HG03354 (cell line): ENCODE measurements around the gene TRIM43.
"Not testable (repeated sequence)": the region's sequence is repeated elsewhere in the genome, so short reads cannot be mapped to it uniquely, and the experiment has no call there.

Experiments
- ATAC-seq: cut with Tn5 transposase; IDR thresholded peaks from one replicate; pipeline ENCODE4 v1.9.1; 2021; ENCODE audit warnings: mild to moderate bottlenecking; ENCODE audit not compliant: unreplicated experiment, poor library complexity, severe bottlenecking

The TRIM43 gene

DNA sequence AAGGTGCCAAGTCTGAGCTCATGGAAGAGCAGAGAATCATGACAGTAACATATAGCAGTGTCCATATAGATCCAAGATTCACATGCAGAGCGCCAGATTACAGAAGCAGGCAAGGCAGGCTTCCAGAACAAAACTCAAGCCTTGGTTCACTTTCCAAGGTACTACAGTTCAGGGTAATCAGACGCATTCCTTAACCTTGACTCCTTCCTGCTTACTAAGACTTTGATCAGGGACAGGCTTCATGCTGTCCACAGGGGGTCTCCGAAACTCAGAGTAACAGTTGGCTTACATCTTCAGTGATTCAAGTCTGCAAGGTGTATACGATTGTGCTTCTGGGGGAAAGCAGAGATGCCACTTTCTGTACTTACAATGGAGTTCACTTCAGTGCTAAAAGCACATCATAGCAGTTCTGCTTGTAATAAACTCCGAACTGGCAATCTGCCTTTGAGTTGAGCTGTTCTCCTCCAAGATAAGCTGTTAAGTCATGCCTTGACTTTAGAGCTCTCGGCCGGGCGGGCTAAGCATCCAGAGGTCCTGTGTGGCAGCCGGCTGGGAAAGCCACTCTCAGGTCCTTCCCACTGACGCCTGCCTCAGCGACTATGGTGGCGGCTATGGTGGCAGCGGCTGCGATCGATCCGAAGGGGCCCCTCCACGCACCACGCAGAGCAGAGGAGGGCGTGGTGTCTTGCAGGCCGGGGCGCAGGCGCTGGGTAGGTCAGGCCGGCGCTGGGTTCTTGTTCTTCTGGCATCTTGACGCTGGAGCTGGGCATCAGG lies 48.9 kb downstream of the TRIM43 start:
- not testable (repeated sequence) for ATAC-seq

DNA sequence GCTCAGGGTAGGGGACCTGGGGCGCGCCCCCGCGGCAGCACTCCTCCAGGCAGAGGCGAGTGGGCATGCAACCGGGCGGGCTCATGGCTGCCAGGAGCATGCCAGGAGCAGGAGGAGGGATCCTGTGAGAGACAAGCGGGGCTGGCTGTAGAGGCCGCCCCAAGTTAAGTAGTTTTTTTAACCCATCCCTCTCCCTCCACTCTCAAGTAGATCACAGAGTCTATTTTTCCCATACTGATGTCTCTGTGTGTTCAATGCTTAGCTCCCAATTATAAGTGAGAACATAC lies 49.4 kb downstream of the TRIM43 start:
- not testable (repeated sequence) for ATAC-seq

DNA sequence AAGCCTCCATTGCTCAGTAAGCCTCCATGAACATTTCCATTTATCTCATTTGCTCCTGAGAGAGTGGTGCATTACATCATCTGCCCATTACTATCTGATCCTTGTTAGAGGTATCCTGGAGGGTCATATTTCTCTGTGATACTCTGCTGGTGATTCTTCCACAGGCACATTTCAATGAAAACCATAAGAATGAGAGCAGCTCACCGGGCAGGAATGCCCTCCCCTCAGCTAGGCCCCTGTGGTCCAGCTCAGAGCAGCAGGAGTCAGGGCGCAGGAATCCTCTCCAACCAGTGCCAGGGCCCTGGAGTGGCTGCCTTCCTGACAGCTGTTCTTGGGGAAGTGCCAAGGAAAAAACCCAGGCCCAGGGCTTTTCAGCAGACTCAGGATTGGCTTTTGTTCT lies 50.0 kb downstream of the TRIM43 start:
- ATAC-seq: not testable (repeated sequence)

DNA sequence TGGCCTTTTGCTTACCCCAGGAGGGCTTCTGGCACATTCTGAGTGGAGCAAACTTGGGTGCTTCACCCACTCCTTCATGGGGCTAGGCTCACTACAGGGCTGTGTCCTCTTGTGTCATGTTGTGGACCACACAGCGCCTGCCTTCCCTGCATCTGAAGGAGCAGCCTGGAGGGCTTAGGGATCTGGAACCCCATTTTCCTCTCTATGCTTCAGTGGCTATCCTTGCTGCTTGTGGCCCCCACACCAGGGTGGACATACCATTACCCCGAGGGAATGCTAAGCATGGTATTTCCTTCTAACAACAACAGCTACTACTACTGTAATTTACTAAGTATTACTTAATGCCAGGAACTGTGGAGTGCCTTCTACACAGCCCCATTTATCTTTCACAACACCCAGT lies 50.6 kb downstream of the TRIM43 start:
- ATAC-seq: not testable (repeated sequence)

DNA sequence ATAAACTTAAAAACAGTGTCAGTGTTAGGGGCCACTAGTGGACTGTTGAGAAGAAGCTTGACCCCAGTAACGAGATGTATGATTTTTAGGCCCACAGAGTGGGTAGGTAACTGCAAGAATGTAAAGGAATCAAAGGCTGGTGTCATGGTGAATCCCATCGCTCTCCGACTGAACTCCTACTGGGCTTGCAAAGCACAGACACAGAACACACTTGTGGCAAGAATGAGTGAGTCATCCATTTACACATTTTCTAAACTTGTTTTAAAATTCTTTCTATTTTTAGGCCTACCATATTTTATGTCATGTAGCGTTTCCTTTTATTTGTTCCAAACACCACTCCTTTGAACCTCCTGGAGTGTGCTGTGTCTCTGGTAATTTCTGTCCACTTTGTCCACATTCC lies 51.1 kb downstream of the TRIM43 start:
- ATAC-seq: not testable (repeated sequence)

DNA sequence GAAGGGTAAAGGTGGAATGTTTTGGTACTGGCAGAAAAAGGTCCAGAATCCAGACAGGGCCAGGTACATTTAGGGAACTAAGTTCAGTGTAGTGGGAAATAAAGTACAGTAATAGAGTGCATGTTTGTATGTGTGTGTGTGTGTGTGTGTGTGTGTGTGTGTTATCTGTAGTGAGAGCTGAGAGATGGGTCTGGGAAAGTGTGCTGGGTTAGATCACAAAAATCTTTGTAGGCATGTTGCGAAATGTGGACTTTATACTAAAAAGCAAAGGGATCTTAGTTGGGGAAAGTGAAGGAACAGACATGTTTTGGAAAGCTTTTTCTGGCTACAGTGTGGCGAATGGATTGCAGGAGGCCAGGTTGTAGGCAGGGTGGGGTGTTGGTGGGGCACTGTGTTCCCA lies 53.5 kb downstream of the TRIM43 start:
- ATAC-seq: not testable (repeated sequence)

DNA sequence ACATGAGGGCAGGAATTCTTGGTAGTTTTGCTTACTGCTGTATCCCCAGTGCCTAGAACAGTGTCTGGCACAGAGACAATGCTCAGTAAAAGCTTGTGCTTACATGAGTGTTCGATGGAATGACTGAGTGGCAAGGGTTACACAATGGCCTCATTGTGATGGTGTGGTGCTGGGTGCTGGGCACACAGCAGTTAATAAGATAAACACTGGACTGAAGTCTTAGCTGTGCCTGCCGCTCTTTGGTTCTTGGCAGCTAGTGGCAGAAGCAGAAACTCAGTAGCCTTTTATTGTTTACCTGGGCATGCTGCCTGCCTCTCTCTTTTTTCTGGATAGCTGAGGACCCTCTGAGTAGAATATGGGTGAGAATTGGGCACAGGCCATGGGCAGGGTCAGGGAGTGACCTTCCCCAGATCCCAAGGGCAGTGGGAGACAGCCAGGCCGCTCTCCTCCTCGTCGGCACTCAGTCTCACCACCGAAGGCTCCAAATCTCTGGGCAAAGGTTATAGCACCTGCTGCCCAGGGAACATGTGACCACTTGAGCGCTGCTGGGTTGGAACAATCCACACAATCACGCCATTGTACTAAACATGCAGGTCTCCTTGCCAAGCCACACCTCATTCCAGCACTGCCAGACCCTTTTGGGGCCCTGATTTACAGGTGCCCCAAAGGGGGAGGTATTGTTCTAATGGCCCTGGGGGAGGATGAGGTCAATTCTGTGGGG lies 54.6 kb downstream of the TRIM43 start:
- ATAC-seq: not testable (repeated sequence)

DNA sequence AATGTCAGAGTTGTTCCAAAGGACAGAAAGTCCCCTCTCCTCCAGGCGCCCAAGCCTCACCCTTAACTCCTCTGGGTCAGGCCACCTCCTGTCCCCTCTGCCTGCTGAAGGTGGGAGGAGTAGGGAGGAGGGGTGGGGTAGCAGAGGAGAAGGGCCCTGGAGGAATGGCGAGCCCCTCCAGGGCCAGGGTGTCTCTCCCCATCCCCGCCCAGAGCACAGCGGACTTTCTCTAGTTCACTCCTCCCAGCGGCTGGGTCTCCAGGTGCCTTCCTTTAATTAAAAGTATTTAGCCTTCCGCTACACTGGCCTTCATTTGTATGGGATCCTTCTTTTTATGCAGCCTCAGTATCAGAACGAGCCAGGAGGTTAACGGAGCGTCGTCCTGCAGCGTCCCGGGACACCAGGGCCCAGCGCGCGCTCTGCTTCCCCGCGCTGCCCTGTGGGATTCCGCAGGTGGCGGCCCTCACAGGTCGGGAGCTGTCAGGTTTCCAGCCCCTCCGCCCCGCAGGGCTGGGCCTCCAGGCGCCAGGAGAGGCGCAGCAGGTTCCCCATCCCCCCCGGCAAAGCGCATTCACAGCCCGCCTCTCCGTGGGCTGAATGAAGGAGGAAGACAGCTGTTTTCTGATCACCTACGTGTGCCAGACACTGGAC lies 57.2 kb downstream of the TRIM43 start:
- ATAC-seq: not testable (repeated sequence)
